Bronchial epithelial cell (primary cell): ENCODE measurements around the gene TXNDC17. TPM values are rescaled to one million over a fixed set of nuclear protein-coding genes. Genes with fewer than 3 reads are reported as not detected.
"Not testable (repeated sequence)": the region's sequence is repeated elsewhere in the genome, so short reads cannot be mapped to it uniquely, and the experiment has no call there.

Experiments used
- DNase-seq: peaks from one replicate; pipeline ENCODE4 v3.0.0-alpha.2; 2010; ENCODE audit warnings: low read depth
- FAIRE-seq: peaks from 2 replicates; lab custom pipeline; 2011; peaks lifted over from hg19 to GRCh38; lab: Jason Lieb, UNC
- H3K27me3 ChIP-seq: 2 replicates; pipeline ENCODE4 v1.5.1; 2011; ENCODE audit warnings: low read length; ENCODE audit not compliant: control insufficient read depth, insufficient read depth
- H3K36me3 ChIP-seq: 2 replicates; pipeline ENCODE4 v1.5.1; 2011; ENCODE audit warnings: low read length; ENCODE audit not compliant: control insufficient read depth, insufficient read depth
- H3K4me3 ChIP-seq: 2 replicates; pipeline ENCODE4 v1.5.1; 2011; ENCODE audit warnings: mild to moderate bottlenecking, low read depth, low read length, control low read depth
- total RNA-seq: library from RNA; depleted of rRNA; stranded (reverse); fragments of >200 nt; gene quantifications from 2 replicates; pipeline ENCODE4 v1.2.1, GENCODE V29; 2014
- TF ChIP-seq, protein P1 (sequence below): IDR thresholded peaks from 2 replicates; pipeline ENCODE4 v1.5.1; 2011; ENCODE audit warnings: mild to moderate bottlenecking, moderate library complexity, low read length, control low read depth, inconsistent platforms; ENCODE audit not compliant: insufficient read depth, severe bottlenecking

The TXNDC17 gene
- total RNA-seq, 1 donor from 2014 or later = 222 TPM

DNA sequence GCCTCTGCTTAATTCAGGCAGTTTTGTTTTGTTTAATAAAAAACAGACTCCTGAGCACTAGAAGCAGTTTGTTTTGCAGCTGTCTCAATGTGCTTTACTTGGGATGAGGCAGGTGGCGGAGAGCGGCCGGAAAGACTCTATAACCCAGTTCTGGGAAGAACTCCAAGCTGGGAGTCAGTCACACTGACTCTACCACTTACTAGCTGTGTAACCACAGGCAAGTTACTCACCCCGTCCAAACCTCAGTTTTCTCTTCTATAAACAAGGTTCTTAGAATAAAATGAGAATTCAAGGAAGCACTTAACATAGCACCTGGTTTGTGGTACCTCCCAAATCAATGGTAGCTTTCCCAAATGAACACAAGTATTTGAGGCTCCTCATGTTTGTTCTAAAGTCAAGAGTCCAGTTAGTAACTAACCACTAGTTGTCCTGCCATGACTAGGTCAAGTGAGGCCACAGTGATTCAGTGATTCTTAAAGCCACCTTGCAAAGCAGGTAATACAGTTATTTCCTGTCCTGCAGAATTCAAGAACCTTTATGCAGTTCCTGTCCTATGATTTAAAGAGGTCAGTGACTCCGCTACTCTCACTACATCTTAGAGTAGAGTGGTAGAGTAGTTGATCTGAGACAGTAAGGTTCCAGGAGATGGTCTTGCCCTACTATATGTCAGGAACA, 2.7 kb downstream of the TXNDC17 start:
- TF ChIP-seq, protein P1, sequence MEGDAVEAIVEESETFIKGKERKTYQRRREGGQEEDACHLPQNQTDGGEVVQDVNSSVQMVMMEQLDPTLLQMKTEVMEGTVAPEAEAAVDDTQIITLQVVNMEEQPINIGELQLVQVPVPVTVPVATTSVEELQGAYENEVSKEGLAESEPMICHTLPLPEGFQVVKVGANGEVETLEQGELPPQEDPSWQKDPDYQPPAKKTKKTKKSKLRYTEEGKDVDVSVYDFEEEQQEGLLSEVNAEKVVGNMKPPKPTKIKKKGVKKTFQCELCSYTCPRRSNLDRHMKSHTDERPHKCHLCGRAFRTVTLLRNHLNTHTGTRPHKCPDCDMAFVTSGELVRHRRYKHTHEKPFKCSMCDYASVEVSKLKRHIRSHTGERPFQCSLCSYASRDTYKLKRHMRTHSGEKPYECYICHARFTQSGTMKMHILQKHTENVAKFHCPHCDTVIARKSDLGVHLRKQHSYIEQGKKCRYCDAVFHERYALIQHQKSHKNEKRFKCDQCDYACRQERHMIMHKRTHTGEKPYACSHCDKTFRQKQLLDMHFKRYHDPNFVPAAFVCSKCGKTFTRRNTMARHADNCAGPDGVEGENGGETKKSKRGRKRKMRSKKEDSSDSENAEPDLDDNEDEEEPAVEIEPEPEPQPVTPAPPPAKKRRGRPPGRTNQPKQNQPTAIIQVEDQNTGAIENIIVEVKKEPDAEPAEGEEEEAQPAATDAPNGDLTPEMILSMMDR = no peak
- no peak for FAIRE-seq
- Histone ChIP-seq H3K4me3 (no peak overlapping the region), H3K27me3 (no peaks in the 10 kb centered on the region), H3K36me3 (peaks cover 1% of the 10 kb centered on the region)
- DNase-seq = peak; percentile 83

DNA sequence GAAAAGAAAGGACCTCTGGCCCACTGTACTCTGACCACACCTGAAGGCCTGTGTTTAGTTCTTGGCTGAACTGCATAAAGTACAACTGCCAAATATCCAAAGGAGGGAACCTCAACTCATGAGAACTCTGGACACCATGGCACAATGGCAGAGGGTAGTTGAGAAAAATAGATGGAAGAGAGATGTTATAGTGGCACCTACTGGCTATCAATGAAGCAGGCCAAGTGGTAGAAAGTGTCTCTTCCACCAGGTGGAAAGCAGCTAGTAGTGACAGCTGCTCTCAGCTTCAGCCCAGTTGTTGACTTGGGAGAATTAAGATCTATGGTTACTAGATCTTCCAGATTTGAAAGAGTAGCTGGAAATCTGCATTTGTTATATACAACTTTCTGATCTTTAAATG, 7.3 kb downstream of the TXNDC17 start:
- H3K36me3 ChIP-seq = no peaks in the 10 kb centered on the region
- TF ChIP-seq, protein P1 = peak; percentile 66

DNA sequence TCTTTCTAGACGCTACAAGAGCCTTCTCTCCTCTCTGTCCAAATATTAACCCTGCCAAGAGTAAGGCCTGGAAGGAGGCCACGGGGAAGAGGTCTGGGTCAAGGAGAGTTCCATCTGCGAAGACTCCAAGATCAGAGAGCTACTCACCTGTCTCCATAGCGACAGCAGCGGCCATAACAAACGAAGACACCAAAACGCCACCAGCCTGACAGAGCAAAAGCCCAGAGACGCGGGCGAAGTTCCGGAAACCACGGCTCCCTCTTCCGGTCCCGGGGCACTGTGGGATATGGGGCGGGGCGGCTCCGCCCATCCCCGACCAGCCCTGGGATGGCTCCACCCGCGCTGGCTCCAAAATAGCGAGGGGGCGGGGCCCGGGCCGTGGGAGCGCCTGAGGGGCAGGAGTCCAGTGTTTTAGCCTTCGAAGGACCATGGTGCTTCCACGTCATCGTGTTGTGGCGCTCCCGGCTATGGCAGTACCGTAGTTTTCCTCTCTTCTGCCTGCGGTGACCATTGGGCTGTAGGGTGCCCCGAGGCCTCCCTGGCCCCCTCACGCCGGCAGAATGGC, 10.6 kb downstream of the TXNDC17 start, which contains the start of the genes C17orf100 and MED31:
C17orf100 (plus strand) TSS at position 409 of the 565 bp plus-strand sequence; CDS start at position 561, 152 bp downstream.
MED31 (minus strand) TSS at position 252 of the 565 bp plus-strand sequence; CDS start at position 175, 77 bp downstream.
- FAIRE-seq (no peak), DNase-seq (peak; percentile 80)
- peak within 1 kb of the TSS; percentile 72 for H3K4me3 ChIP-seq
- H3K27me3 ChIP-seq = no peaks in the 10 kb centered on the region
- no peaks in the 10 kb centered on the region for H3K36me3 ChIP-seq
- TF ChIP-seq, protein P1 = no peak

More for the DNA sequence above, 7.3 kb downstream of the TXNDC17 start:
- DNase-seq (peak; percentile 37), FAIRE-seq (peak; percentile 76)
- Histone ChIP-seq H3K4me3 (no peak overlapping the region), H3K27me3 (no peaks in the 10 kb centered on the region)

DNA sequence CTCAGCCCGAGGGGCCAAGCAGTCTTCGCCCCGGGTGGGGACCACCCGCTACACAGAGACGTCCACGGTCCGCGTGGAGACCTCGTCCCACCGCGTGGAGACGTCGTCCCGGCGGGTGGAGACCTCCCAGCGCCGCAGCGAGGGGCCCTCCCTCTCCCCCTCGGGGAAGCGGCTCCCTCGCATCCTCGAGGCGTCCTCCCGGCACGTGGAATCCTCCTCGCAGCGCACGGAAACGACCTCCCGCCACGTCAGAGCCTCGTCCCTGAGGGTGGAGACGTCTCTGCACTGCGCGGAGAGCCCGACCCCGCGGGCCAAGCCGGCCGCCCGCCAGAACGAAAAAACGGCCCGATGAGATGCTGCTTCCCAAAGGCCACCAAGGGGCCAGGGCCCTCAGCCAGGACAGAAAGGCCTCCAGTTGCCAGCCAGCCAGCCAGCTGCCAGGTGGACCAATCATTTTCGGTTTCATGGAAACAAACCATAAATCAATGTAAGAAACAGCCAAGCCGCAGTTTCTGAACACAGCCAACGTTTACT, 11.1 kb downstream of the TXNDC17 start:
- Histone ChIP-seq H3K4me3 (peak overlapping the region; percentile 72), H3K27me3 (no peaks in the 10 kb centered on the region), H3K36me3 (no peaks in the 10 kb centered on the region)
- FAIRE-seq = no peak
- TF ChIP-seq, protein P1 = no peak
- no peak for DNase-seq

DNA sequence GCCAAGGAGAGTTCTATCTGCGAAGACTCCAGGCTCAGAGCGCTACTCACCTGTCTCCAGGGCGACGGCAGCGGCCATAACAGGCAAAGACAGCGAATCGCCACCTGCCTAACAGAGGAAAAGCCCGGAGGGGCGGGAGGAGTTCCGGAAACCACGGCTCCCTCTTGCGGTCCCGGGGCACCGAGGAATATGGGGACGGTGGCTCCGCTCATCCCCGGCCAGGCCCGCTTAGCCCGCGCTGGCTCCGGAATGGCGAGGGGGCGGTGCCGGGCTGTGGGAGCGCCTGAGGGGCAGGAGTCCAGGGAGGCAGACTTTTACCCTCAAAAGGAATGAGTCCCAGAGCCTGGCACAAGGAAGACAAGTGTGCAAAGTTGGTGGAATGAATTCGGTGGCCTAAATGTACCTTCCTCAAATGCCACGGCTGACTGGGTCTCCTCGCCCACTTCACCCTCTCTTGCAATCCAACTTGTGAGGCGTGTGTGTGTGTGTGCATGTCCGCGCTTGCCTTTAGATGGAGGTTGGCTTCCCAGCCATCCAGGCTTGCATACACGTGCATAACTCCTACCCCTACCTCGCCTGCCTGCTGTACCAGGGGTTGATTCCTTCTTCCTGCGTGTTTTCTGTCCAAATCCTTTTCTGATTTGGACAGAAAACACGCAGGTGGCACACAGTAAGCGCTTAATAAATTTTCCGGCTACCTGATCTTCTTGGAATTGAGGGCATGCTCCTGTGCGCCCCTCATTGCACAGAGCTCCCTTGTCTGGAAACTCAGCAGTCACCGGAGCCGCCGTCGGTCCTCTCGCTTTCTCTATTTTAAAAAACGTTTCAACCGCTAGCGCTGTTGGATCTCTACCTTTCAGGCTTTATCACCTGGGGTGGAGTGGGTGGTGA, 14.2 kb downstream of the TXNDC17 start:
- DNase-seq (peak; percentile 84), FAIRE-seq (peak; percentile 80)
- H3K27me3 ChIP-seq = no peaks in the 10 kb centered on the region
- peak overlapping the region; percentile 50 for H3K4me3 ChIP-seq
- no peaks in the 10 kb centered on the region for H3K36me3 ChIP-seq
- TF ChIP-seq, protein P1 = no peak

DNA sequence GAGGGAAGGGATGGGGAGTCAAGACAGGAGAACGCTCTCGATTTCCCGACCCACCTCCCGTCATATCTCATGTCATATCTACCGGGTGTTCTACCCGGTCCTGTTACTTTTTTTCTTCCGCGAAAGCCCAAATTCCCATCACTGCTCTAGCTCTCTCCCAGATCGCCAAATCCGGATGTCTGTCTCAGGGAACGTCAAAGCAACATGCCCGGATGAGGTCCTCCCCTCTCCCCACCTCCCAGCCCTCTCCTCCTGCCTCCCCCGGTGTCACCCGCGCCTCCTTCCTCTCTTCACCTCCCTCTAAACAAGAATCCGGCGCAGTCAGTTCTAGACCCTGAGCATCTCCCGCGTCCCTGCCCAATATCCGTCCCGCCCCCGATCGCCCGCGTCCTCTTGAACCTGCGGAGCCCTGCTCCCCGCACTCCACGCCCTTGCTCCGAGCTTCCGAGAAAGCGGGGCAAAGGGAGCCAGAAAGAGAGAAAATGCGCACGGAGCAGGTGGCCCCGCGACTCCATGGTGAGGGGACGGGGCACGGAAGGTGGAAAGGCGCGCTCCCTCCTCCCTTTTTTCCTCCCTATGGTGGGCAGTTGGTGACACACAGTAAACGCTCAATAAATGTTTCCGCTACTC, 15.0 kb downstream of the TXNDC17 start:
- not testable (repeated sequence) for FAIRE-seq, DNase-seq, H3K36me3 ChIP-seq, H3K27me3 ChIP-seq
- H3K4me3 ChIP-seq = peak overlapping the region; percentile 50

DNA sequence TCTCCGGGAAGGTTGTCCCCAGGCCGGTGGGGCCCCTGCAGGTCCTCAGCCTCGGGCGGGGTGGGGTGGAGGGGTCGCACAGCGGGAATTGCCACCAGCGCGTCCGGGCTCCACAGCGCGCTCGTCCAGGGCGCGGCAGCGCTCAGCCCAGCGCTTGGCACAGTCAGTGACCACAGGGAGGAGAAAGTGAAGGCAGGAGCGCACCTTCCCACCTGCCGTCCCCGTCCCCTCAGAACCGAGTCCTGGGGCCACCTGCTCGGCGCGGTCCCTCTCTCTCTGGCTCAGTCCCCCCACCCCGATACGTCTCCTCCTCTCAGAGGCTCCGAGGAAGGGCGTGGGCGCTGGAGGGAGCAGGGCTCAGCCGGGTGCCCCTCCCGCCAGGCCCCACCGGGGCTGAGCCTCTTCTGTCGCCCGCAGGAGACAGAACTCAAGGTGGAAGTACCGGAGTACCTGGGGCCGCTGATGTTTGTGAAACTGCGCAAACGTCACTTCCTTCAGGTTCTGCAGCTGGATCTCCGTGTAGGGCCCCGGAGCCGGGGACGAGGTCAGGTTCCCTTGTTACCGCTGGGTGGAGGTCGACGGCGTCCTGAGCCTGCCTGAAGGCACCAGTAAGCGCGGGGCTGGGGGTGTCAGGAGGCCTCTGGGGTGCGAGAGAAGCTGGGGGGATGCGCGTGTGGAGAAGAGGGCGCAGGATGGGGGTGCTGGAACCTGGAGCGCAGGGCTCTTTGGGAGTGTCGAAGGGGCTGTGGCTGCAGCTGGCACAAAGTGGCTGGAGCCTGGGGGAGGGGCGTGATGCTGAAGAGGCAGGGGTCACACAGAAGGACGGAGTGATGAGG, 16.2 kb downstream of the TXNDC17 start:
- not testable (repeated sequence) for DNase-seq, FAIRE-seq, H3K36me3 ChIP-seq, H3K27me3 ChIP-seq
- H3K4me3 ChIP-seq = peak overlapping the region; percentile 41
